H1 (cell line): Measurements from ENCODE around the gene PTPRT. TPM values are rescaled to one million over a fixed set of nuclear protein-coding genes. Genes with fewer than 3 reads are reported as not detected.
A peak's percentile ranks its signal among the peaks of the same experiment; 100 is the strongest.

ENCODE experiments used
- ASH2L ChIP-seq: fragments of 200-600, 300-600 bp; sonication (generic); IDR thresholded peaks from one replicate; pipeline ENCODE4 v1.7.1; 2017; ENCODE audit warnings: low read length
- BACH1 ChIP-seq: IDR thresholded peaks from 2 replicates; pipeline ENCODE4 v1.6.1; 2012; ENCODE audit warnings: low read length, improper control_type of control experiment
- CREB1 ChIP-seq: IDR thresholded peaks from 2 replicates; pipeline ENCODE4 v1.6.1; 2012; ENCODE audit warnings: inconsistent platforms
- KDM5A ChIP-seq: fragments of 200-600 bp; IDR thresholded peaks from 2 replicates; pipeline ENCODE4 v1.7.1; 2012; ENCODE audit warnings: mild to moderate bottlenecking, low read length, inconsistent platforms, mixed read lengths
- SIN3A ChIP-seq, 2 experiments: IDR thresholded peaks in 1 of 2; conservative IDR thresholded peaks in 1 of 2; 2 replicates each; pipeline ENCODE4 v1.6.1; 2011 to 2012; ENCODE audit warnings: low read length in 2 of 2, improper control_type of control experiment in 1 of 2, low read depth in 1 of 2, mild to moderate bottlenecking in 1 of 2
- TBP ChIP-seq: IDR thresholded peaks from 2 replicates; pipeline ENCODE4 v1.6.1; 2011; ENCODE audit warnings: low read depth, low read length, improper control_type of control experiment
- YY1 ChIP-seq: IDR thresholded peaks from 2 replicates; pipeline ENCODE4 v1.6.1; 2011; ENCODE audit warnings: low read depth, mild to moderate bottlenecking, low read length
- polyA plus RNA-seq, 7 experiments: library from polyadenylated mRNA; depleted of rRNA in 3 of 7; stranded (reverse) in 5 of 7; unstranded in 2 of 7; fragments of >200 nt in 5 of 7; fragments of 200-250 nt in 2 of 7; gene quantifications; 1 replicate in 5 of 7; 2 replicates in 1 of 7; 4 replicates in 1 of 7; pipeline versions ENCODE4 v1.2.1 to v1.2.3, GENCODE V29; 2011 to 2013; ENCODE audit warnings: missing spikeins in 2 of 7, mixed read lengths in 2 of 7
- total RNA-seq: library from RNA; stranded (reverse); fragmentation: NEBNext Ultra II Directional; extraction: Animal tissue kit (Norgen Biotek cat#: 25700); gene quantifications from 2 replicates; pipeline ENCODE4 v1.2.1, GENCODE V29; 2021
- TF ChIP-seq, protein P1 (sequence below): fragments of 300-600 bp; sonication (generic); IDR thresholded peaks from 2 replicates; pipeline ENCODE4 v1.7.1; 2012; ENCODE audit warnings: low read length, moderate library complexity, mild to moderate bottlenecking, inconsistent platforms; ENCODE audit not compliant: insufficient replicate concordance
- TF ChIP-seq, protein P2 (sequence below): IDR thresholded peaks from 2 replicates; pipeline ENCODE4 v1.6.1; 2012; ENCODE audit warnings: low read length, inconsistent platforms

PTPRT gene
- total and polyA plus RNA-seq, 2 of the 8 experiments (the other 6 are each of a cell fraction or from before 2014, with no cell fraction given) = 0.33 to 1.8 TPM

DNA sequence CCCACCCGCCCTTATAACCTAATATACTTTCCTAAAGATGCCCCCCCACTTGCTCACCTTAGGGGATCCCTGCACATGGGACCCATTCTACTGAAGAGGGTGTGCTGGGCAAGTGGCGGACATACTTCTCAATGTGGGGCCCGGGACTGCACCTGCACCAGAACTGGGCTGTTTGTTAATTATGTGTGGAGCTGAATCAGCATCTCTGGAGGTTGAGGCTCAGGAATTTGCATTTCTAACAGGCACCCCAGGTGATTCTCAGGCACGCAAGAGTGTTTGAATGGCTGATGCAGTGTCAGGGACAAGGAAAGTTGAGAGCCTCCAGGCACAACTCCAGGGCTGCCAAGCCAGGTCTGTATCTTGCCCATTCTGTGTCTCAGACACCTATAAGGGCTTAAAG is 8.9 kb upstream of the PTPRT start (continued):
- TF ChIP-seq, protein P1, sequence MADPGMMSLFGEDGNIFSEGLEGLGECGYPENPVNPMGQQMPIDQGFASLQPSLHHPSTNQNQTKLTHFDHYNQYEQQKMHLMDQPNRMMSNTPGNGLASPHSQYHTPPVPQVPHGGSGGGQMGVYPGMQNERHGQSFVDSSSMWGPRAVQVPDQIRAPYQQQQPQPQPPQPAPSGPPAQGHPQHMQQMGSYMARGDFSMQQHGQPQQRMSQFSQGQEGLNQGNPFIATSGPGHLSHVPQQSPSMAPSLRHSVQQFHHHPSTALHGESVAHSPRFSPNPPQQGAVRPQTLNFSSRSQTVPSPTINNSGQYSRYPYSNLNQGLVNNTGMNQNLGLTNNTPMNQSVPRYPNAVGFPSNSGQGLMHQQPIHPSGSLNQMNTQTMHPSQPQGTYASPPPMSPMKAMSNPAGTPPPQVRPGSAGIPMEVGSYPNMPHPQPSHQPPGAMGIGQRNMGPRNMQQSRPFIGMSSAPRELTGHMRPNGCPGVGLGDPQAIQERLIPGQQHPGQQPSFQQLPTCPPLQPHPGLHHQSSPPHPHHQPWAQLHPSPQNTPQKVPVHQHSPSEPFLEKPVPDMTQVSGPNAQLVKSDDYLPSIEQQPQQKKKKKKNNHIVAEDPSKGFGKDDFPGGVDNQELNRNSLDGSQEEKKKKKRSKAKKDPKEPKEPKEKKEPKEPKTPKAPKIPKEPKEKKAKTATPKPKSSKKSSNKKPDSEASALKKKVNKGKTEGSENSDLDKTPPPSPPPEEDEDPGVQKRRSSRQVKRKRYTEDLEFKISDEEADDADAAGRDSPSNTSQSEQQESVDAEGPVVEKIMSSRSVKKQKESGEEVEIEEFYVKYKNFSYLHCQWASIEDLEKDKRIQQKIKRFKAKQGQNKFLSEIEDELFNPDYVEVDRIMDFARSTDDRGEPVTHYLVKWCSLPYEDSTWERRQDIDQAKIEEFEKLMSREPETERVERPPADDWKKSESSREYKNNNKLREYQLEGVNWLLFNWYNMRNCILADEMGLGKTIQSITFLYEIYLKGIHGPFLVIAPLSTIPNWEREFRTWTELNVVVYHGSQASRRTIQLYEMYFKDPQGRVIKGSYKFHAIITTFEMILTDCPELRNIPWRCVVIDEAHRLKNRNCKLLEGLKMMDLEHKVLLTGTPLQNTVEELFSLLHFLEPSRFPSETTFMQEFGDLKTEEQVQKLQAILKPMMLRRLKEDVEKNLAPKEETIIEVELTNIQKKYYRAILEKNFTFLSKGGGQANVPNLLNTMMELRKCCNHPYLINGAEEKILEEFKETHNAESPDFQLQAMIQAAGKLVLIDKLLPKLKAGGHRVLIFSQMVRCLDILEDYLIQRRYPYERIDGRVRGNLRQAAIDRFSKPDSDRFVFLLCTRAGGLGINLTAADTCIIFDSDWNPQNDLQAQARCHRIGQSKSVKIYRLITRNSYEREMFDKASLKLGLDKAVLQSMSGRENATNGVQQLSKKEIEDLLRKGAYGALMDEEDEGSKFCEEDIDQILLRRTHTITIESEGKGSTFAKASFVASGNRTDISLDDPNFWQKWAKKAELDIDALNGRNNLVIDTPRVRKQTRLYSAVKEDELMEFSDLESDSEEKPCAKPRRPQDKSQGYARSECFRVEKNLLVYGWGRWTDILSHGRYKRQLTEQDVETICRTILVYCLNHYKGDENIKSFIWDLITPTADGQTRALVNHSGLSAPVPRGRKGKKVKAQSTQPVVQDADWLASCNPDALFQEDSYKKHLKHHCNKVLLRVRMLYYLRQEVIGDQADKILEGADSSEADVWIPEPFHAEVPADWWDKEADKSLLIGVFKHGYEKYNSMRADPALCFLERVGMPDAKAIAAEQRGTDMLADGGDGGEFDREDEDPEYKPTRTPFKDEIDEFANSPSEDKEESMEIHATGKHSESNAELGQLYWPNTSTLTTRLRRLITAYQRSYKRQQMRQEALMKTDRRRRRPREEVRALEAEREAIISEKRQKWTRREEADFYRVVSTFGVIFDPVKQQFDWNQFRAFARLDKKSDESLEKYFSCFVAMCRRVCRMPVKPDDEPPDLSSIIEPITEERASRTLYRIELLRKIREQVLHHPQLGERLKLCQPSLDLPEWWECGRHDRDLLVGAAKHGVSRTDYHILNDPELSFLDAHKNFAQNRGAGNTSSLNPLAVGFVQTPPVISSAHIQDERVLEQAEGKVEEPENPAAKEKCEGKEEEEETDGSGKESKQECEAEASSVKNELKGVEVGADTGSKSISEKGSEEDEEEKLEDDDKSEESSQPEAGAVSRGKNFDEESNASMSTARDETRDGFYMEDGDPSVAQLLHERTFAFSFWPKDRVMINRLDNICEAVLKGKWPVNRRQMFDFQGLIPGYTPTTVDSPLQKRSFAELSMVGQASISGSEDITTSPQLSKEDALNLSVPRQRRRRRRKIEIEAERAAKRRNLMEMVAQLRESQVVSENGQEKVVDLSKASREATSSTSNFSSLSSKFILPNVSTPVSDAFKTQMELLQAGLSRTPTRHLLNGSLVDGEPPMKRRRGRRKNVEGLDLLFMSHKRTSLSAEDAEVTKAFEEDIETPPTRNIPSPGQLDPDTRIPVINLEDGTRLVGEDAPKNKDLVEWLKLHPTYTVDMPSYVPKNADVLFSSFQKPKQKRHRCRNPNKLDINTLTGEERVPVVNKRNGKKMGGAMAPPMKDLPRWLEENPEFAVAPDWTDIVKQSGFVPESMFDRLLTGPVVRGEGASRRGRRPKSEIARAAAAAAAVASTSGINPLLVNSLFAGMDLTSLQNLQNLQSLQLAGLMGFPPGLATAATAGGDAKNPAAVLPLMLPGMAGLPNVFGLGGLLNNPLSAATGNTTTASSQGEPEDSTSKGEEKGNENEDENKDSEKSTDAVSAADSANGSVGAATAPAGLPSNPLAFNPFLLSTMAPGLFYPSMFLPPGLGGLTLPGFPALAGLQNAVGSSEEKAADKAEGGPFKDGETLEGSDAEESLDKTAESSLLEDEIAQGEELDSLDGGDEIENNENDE = no peak
- TF ChIP-seq TBP = no peak
- TF ChIP-seq KDM5A = no peak
- TF ChIP-seq YY1 = peak; percentile 49; the same call in 1 of the 2 replicates
- no peak for TF ChIP-seq CREB1
- no peak for TF ChIP-seq ASH2L
- TF ChIP-seq SIN3A (conservative IDR thresholded peaks at IDR 0.05 in 1 of 2, IDR thresholded peaks at IDR 0.05 in 1 of 2; ENCODE audit: low read depth in 1 of 2, low read length in 2 of 2) = no peak
- TF ChIP-seq, protein P2, sequence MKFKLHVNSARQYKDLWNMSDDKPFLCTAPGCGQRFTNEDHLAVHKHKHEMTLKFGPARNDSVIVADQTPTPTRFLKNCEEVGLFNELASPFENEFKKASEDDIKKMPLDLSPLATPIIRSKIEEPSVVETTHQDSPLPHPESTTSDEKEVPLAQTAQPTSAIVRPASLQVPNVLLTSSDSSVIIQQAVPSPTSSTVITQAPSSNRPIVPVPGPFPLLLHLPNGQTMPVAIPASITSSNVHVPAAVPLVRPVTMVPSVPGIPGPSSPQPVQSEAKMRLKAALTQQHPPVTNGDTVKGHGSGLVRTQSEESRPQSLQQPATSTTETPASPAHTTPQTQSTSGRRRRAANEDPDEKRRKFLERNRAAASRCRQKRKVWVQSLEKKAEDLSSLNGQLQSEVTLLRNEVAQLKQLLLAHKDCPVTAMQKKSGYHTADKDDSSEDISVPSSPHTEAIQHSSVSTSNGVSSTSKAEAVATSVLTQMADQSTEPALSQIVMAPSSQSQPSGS = no peak
- TF ChIP-seq BACH1 = peak; percentile 63
